ENCODE measurements around the gene NT5C2.

GRCh38 chr10:103203466-103203865 lies 10.4 kb upstream of the NT5C2 start:
- no peak for TF ChIP-seq POLR2A (IDR thresholded peaks at IDR 0.05)
- TF ChIP-seq CTCF (IDR thresholded peaks at IDR 0.05) = no peak

Data from lower leg skin (tissue), 3 donors.